Measurements from ENCODE around the gene IGF1R.

Gene IGF1R

GRCh38 chr15:98900356-98900755 is 252.0 kb downstream of the IGF1R start:
- no peaks in the 10 kb centered on the region for H3K9me3 ChIP-seq
- H3K4me1 ChIP-seq (ENCODE audit: control insufficient read depth in 1 of 2, insufficient read depth in 1 of 2, low read depth in 1 of 2, low read length in 1 of 2), result peaks cover 75% of the 10 kb centered on the region in 2 experiments
- H3K36me3 ChIP-seq, result peaks cover 14% of the 10 kb centered on the region
- H3K4me3 ChIP-seq (ENCODE audit: low read depth in 1 of 2, low read length in 1 of 2), result peak overlapping the region; percentile 57 to 71
- H3K27me3 ChIP-seq, result no peaks in the 10 kb centered on the region
- peak overlapping the region; percentile 90 for H3K27ac ChIP-seq
- TF ChIP-seq, protein P1, sequence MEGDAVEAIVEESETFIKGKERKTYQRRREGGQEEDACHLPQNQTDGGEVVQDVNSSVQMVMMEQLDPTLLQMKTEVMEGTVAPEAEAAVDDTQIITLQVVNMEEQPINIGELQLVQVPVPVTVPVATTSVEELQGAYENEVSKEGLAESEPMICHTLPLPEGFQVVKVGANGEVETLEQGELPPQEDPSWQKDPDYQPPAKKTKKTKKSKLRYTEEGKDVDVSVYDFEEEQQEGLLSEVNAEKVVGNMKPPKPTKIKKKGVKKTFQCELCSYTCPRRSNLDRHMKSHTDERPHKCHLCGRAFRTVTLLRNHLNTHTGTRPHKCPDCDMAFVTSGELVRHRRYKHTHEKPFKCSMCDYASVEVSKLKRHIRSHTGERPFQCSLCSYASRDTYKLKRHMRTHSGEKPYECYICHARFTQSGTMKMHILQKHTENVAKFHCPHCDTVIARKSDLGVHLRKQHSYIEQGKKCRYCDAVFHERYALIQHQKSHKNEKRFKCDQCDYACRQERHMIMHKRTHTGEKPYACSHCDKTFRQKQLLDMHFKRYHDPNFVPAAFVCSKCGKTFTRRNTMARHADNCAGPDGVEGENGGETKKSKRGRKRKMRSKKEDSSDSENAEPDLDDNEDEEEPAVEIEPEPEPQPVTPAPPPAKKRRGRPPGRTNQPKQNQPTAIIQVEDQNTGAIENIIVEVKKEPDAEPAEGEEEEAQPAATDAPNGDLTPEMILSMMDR (IDR thresholded peaks at IDR 0.05), result no peak

DNA sequence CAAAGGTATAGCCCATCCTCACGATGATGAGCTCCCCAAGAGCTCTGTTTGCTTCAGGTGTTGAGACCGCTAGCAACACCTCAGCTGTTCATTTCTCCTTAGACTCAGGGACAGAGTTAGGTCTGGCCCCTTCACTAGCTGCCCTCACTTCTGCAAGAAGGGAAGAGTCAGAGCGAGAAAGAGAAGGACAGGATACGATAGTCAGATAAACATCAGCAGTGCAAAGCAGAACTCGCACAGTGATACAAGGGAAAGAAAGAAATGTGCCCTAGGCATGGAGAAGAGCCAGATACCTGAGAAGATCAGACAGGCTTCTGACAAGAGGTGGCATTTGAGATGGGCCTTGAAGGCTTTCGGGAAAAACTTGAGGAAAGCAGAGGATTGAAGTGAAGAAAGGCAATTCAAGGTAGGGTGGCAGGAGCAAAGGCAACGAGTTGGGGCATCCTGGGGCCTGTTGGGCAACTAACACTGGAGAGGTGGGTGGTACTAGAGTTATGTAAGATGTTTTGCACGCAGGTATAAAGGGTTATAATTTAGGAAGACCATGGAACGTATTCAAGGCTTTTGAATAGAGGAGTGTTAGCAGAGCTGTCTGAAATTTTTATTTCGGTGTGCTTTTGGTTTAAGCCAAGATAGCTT is 253.2 kb downstream of the IGF1R start:
- H3K27ac ChIP-seq, result peak overlapping the region; percentile 90
- no peaks in the 10 kb centered on the region for H3K9me3 ChIP-seq
- H3K36me3 ChIP-seq, result peaks cover 16% of the 10 kb centered on the region
- peak overlapping the region; percentile 57 to 71 for H3K4me3 ChIP-seq (ENCODE audit: low read depth in 1 of 2, low read length in 1 of 2)
- no peaks in the 10 kb centered on the region for H3K27me3 ChIP-seq
- TF ChIP-seq, protein P1 (IDR thresholded peaks at IDR 0.05), result no peak
- peaks cover 75 to 79% of the 10 kb centered on the region in 2 experiments for H3K4me1 ChIP-seq (ENCODE audit: control insufficient read depth in 1 of 2, insufficient read depth in 1 of 2, low read depth in 1 of 2, low read length in 1 of 2)

GRCh38 chr15:98902931-98903330 is 254.6 kb downstream of the IGF1R start:
- Histone ChIP-seq H3K4me3 (ENCODE audit: low read depth in 1 of 2, low read length in 1 of 2) (peak overlapping the region; percentile 12 to 71), H3K4me1 (ENCODE audit: control insufficient read depth in 1 of 2, insufficient read depth in 1 of 2, low read depth in 1 of 2, low read length in 1 of 2) (peaks cover 74 to 78% of the 10 kb centered on the region in 2 experiments), H3K27me3 (no peaks in the 10 kb centered on the region), H3K36me3 (peaks cover 17% of the 10 kb centered on the region), H3K27ac (peak overlapping the region; percentile 90), H3K9me3 (no peaks in the 10 kb centered on the region)
- TF ChIP-seq, protein P1 (IDR thresholded peaks at IDR 0.05), result no peak

- Histone ChIP-seq H3K4me3 (ENCODE audit: low read depth in 1 of 2, low read length in 1 of 2) (peak overlapping the region; percentile 12 to 14), H3K27me3 (no peaks in the 10 kb centered on the region), H3K9me3 (no peaks in the 10 kb centered on the region), H3K4me1 (ENCODE audit: control insufficient read depth in 1 of 2, insufficient read depth in 1 of 2, low read depth in 1 of 2, low read length in 1 of 2) (peaks cover 68 to 73% of the 10 kb centered on the region in 2 experiments), H3K27ac (peak overlapping the region; percentile 90), H3K36me3 (peaks cover 23% of the 10 kb centered on the region)
- TF ChIP-seq, protein P1 (IDR thresholded peaks at IDR 0.05), result no peak
Observed at GRCh38 chr15:98903377-98904018, 255.2 kb downstream of the IGF1R start.

DNA sequence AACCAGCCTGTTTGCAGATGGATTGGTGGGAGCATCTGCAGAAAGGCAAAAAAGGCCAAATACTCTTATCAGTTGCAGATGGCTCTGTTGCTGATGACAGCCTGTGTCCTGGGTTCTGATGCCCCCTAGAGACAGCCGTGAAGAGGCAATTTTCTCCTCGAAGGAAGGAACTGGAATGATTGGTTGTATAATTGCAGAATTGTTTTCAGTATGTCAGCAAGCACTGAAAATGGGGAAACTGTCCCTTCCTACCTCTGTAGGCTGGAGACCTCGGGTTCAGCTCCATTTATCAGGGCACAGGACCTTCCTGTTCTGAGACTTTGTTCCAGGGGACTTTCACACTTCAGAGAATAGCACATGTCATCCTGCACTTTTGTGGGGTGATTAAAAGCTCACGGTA is 256.2 kb downstream of the IGF1R start:
- Histone ChIP-seq H3K36me3 (peaks cover 32% of the 10 kb centered on the region), H3K4me3 (ENCODE audit: low read depth in 1 of 2, low read length in 1 of 2) (peak overlapping the region in 1 of 2 experiments; percentile 14), H3K27ac (peak overlapping the region; percentile 90), H3K9me3 (no peaks in the 10 kb centered on the region), H3K4me1 (ENCODE audit: control insufficient read depth in 1 of 2, insufficient read depth in 1 of 2, low read depth in 1 of 2, low read length in 1 of 2) (peaks cover 58 to 62% of the 10 kb centered on the region in 2 experiments), H3K27me3 (no peaks in the 10 kb centered on the region)
- TF ChIP-seq, protein P1 (IDR thresholded peaks at IDR 0.05), result peak; percentile 41

All from neutrophil (primary cell).